ENCODE data around the gene C17orf67. TPM values are rescaled to one million over a fixed set of nuclear protein-coding genes. Genes with fewer than 3 reads are reported as not detected.

The C17orf67 gene
- total and polyA plus RNA-seq, 2 of the 13 experiments (the other 11 are each of a cell fraction or from before 2014, with no cell fraction given) = 0.41 to 0.86 TPM

- Histone ChIP-seq H4K20me1 (ENCODE audit: insufficient read depth, low read length) (no peaks in the 10 kb centered on the region), H3K27me3 (ENCODE audit: control insufficient read depth in 1 of 2, insufficient read depth in 2 of 2, low read length in 2 of 2) (no peaks in the 10 kb centered on the region), H3K4me1 (ENCODE audit: insufficient read depth, low read length) (no peaks in the 10 kb centered on the region), H3K27ac (ENCODE audit: extremely low read length, insufficient read depth, low read length) (no peak overlapping the region), H3K36me3 (replicated peaks in 1 of 2; ENCODE audit: control insufficient read depth in 1 of 2, insufficient read depth in 2 of 2, low read length in 2 of 2) (peaks cover 2 to 4% of the 10 kb centered on the region in 2 experiments; a peak in 4 of 5 replicates), H3K9ac (ENCODE audit: insufficient read depth, low read depth, low read length) (no peak overlapping the region), H3K79me2 (ENCODE audit: insufficient read depth, low read length) (no peaks in the 10 kb centered on the region), H3K9me3 (ENCODE audit: low read length) (no peaks in the 10 kb centered on the region), H3K4me2 (ENCODE audit: low read depth, low read length) (no peak overlapping the region), H3K4me3 (replicated peaks in 1 of 3; ENCODE audit: insufficient read depth in 1 of 3, low read depth in 2 of 3, low read length in 3 of 3) (no peak overlapping the region), H2AFZ (ENCODE audit: low read length) (no peak overlapping the region)
- in situ Hi-C loops (cut with HindIII; ENCODE audit: extremely low pct_ligation_motif_present, low pct_unique_long_range_greater_than_20kb) (no loop called here), intact Hi-C loops (cut with micrococcal nuclease; ENCODE audit: unreplicated experiment) (no loop called here)
- POLR2A ChIA-PET = no interaction called here
- FAIRE-seq (no peak), DNase-seq (ENCODE audit: low spot score) (no peak), ATAC-seq (no peak)
- WGBS (ENCODE audit: low lambda C conversion rate) = 65% methylated on average over 1 of the region's 1 CpG
- BruUV-seq (replicated peaks) = no TSS peak
- CTCF ChIA-PET (ENCODE audit: low intra/inter-chr PET ratio, low total read pairs) = no interaction called here
- TF ChIP-seq TRIM22 (IDR thresholded peaks at IDR 0.05) = no peak
- TF ChIP-seq FOXK1 (CRISPR knock-in tag; IDR thresholded peaks at IDR 0.05; ENCODE audit: borderline replicate concordance, low read depth) = no peak
- no peak for TF ChIP-seq ZNF350 (CRISPR knock-in tag; IDR thresholded peaks at IDR 0.05; ENCODE audit: borderline replicate concordance, low read depth)
- TF ChIP-seq IRX3 (CRISPR knock-in tag; IDR thresholded peaks at IDR 0.05; ENCODE audit: borderline replicate concordance, low read depth) = no peak
- TF ChIP-seq ZNF407 (CRISPR knock-in tag; IDR thresholded peaks at IDR 0.05; ENCODE audit: not compliant biosample characterization) = no peak
- TF ChIP-seq RNF219 (CRISPR knock-in tag; IDR thresholded peaks at IDR 0.05) = no peak
- no peak for TF ChIP-seq ZNF160 (CRISPR knock-in tag; IDR thresholded peaks at IDR 0.05)
- no peak for TF ChIP-seq ELK4 (CRISPR knock-in tag; IDR thresholded peaks at IDR 0.05; ENCODE audit: borderline replicate concordance)
Measured at GRCh38 chr17:56845934-56846333, 12.2 kb upstream of the C17orf67 start.
